ENCODE results near the gene SLCO4C1. TPM values are rescaled to one million over a fixed set of nuclear protein-coding genes. Genes with fewer than 3 reads are reported as not detected.

SLCO4C1 gene, protein sequence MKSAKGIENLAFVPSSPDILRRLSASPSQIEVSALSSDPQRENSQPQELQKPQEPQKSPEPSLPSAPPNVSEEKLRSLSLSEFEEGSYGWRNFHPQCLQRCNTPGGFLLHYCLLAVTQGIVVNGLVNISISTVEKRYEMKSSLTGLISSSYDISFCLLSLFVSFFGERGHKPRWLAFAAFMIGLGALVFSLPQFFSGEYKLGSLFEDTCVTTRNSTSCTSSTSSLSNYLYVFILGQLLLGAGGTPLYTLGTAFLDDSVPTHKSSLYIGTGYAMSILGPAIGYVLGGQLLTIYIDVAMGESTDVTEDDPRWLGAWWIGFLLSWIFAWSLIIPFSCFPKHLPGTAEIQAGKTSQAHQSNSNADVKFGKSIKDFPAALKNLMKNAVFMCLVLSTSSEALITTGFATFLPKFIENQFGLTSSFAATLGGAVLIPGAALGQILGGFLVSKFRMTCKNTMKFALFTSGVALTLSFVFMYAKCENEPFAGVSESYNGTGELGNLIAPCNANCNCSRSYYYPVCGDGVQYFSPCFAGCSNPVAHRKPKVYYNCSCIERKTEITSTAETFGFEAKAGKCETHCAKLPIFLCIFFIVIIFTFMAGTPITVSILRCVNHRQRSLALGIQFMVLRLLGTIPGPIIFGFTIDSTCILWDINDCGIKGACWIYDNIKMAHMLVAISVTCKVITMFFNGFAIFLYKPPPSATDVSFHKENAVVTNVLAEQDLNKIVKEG
- total RNA-seq (2022; extraction: Qiagen RNA extraction; ENCODE audit: low read depth), result not detected in 5 replicates

DNA sequence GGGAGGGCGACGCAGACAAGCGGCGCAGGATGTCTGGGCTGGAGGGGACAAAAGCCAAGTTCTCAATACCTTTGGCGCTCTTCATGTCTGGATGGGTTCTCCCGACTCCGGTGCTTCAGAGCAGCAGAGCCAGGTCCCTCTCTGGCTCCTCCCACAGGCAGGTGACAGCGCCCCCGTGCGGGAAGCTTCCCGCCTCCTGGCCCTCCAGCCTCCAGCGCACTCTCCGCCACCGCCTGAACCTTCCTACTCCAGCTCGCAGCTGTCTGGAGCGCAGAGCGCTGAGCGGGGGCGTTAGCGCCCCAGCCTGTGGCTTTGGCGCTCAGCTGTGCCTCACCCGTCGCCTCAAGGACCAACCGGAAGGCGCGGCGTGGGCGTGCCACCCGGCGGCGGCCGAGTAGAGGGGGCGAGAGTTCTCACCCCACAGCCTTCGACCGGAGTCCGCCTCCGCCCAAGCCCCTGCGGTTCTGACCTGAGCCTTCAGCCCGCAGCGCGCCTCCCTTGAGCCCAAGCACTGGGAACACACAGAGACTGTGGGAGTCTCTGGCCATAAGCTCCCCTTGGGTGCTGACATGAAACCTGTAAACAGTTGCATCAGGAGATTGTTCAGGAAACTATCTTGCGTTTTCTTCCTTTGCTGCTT, at the start of gene SLCO4C1:
TSS of gene SLCO4C1 (minus strand) at position 107 of the 640 bp plus-strand sequence. CDS start at position 85, 22 bp downstream.

Other genes starting within 250 kb of the SLCO4C1 start
- gene SLCO6A1, start 202.7 kb upstream of the SLCO4C1 start, total RNA-seq (2022; extraction: Qiagen RNA extraction; ENCODE audit: low read depth), result not detected in 5 replicates